ENCODE results near the gene KCND3. TPM values are rescaled to one million over a fixed set of nuclear protein-coding genes. Genes with fewer than 3 reads are reported as not detected.

The KCND3 gene
- total RNA-seq, 1 experiment from 2014 or later = 0.15 TPM

DNA sequence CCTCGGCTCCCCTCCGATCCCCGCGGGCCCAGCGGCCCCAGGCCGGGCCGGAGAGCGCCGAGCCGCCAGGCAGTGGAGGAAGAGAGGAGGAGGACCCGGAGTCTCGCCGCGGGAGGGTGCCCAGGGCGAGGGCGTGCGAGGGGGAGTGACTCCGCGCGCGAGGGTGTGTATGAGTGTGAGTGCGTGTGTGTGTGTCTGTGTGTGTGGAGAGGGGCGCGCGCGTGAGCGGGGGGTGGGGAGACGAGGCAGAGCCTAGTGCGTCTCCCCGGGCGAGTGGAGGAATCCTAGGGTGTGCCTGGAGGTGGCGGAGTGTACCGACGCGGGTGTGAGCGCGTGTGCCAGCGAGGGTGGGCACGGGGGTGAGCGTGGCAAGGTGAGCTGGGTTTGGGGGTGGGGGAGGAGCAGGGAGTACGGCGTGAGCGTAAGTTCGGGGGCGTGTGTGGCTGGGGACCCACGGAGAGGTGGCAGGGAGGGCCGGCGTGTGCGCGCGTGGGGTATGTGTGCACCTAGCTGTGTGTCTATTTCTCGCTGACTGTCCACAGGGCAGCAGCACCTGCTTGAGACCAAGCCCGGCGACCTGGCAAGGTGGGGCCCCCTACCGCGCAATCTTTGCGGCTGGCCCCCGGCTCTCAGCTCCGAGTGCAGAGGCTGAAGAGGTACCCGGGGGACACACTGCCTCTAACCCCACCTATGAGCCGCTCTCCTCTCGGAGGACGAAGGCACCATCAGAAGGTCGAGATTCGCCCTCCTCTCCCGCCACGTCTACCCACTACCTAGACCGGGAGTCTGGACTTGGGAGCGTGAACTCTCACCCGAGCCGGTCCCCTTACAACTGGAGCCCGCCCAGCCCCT is 784 bp upstream of the KCND3 start:
- peaks cover 26% of the 10 kb centered on the region for H3K27me3 ChIP-seq (ENCODE audit: insufficient read depth, low read length)
- no CpG with 5 or more reads among the region's 72 CpGs for WGBS (ENCODE audit: extremely low coverage, insufficient read length, low lambda C conversion rate)
- H3K18ac ChIP-seq (ENCODE audit: insufficient read length, low read depth, low read length) = no peak overlapping the region
- no peak overlapping the region for H3K4ac ChIP-seq (ENCODE audit: low read depth, low read length)
- TF ChIP-seq, protein P1, sequence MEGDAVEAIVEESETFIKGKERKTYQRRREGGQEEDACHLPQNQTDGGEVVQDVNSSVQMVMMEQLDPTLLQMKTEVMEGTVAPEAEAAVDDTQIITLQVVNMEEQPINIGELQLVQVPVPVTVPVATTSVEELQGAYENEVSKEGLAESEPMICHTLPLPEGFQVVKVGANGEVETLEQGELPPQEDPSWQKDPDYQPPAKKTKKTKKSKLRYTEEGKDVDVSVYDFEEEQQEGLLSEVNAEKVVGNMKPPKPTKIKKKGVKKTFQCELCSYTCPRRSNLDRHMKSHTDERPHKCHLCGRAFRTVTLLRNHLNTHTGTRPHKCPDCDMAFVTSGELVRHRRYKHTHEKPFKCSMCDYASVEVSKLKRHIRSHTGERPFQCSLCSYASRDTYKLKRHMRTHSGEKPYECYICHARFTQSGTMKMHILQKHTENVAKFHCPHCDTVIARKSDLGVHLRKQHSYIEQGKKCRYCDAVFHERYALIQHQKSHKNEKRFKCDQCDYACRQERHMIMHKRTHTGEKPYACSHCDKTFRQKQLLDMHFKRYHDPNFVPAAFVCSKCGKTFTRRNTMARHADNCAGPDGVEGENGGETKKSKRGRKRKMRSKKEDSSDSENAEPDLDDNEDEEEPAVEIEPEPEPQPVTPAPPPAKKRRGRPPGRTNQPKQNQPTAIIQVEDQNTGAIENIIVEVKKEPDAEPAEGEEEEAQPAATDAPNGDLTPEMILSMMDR (conservative IDR thresholded peaks at IDR 0.05) = no peak
- peak overlapping the region; percentile 48 for H3K4me2 ChIP-seq (ENCODE audit: insufficient read depth, insufficient read length, low read length)
- H3T11ph ChIP-seq (ENCODE audit: low read length) = no peak overlapping the region
- H3K79me1 ChIP-seq (ENCODE audit: insufficient read depth, low read depth, low read length, poor library complexity, severe bottlenecking) = no peaks in the 10 kb centered on the region
- H4K20me1 ChIP-seq (ENCODE audit: control insufficient read depth, insufficient read depth, insufficient read length) = no peaks in the 10 kb centered on the region
- no peak overlapping the region for H2AFZ ChIP-seq (ENCODE audit: low read length)
- no peak overlapping the region for H2BK120ac ChIP-seq (ENCODE audit: low read depth, low read length, poor library complexity, severe bottlenecking)
- H3K14ac ChIP-seq (ENCODE audit: insufficient read depth, low read length) = no peak overlapping the region
- H2BK5ac ChIP-seq (ENCODE audit: insufficient read length, low read length) = no peak overlapping the region
- Mint-ChIP-seq H3K36me3 (ENCODE audit: insufficient read depth in 1 of 3, low read depth in 3 of 3) (no peaks in the 10 kb centered on the region; a peak in 1 of 7 replicates), H3K4me3 (peak overlapping the region; percentile 69 to 89), H3K9me3 (no peaks in the 10 kb centered on the region), H3K27ac (no peak overlapping the region), H3K4me1 (peaks cover 21 to 31% of the 10 kb centered on the region in 2 experiments), H3K27me3 (ENCODE audit: low read depth) (peaks cover 77% of the 10 kb centered on the region)
- no peak overlapping the region for H2BK15ac ChIP-seq (ENCODE audit: low read depth, low read length)
- DNase-seq = peak; percentile 38
- no peaks in the 10 kb centered on the region for H3K9me3 ChIP-seq (ENCODE audit: control insufficient read depth, low read depth, low read length)
- H4K8ac ChIP-seq (replicated peaks; ENCODE audit: insufficient read length, low read depth, low read length) = no peak overlapping the region
- H2AK5ac ChIP-seq (ENCODE audit: insufficient read length, low read length) = no peak overlapping the region
- H3K9ac ChIP-seq (ENCODE audit: extremely low read depth, insufficient read length, low read length) = no peak overlapping the region
- H3K23ac ChIP-seq (ENCODE audit: insufficient read length, low read depth, low read length) = no peak overlapping the region
- no peak overlapping the region for H4K91ac ChIP-seq (ENCODE audit: insufficient read length, low read depth, low read length)
- H3K27ac ChIP-seq (ENCODE audit: insufficient read length, low read depth, low read length) = no peak overlapping the region
- no peaks in the 10 kb centered on the region for H3K79me2 ChIP-seq (ENCODE audit: insufficient read depth, low read length)
- no peak overlapping the region for H4K5ac ChIP-seq (ENCODE audit: insufficient read length, low read depth, low read length)
- no peaks in the 10 kb centered on the region for H3K4me1 ChIP-seq (ENCODE audit: insufficient read depth, low read length)
- H3K23me2 ChIP-seq (ENCODE audit: insufficient read length, low read depth, low read length, poor library complexity, severe bottlenecking) = peaks cover 21% of the 10 kb centered on the region
- no peak overlapping the region for H3K56ac ChIP-seq (ENCODE audit: insufficient read length, low read depth, low read length)
- no peak overlapping the region for H2BK20ac ChIP-seq (ENCODE audit: low read depth, low read length, poor library complexity, severe bottlenecking)
- no peak overlapping the region for H2BK12ac ChIP-seq (ENCODE audit: insufficient read length, low read depth, low read length)

Measured in H9 (cell line).